CD14-positive monocyte (primary cell): Measurements from ENCODE around the gene NODAL. TPM values are rescaled to one million over a fixed set of nuclear protein-coding genes. Genes with fewer than 3 reads are reported as not detected.

ENCODE experiments used
- DNase-seq, 3 donors: peaks; one replicate each; pipeline ENCODE4 v3.0.0-alpha.2; 2011 to 2022
- H2AFZ ChIP-seq: 2 replicates; pipeline ENCODE4 v1.6.0; 2012; ENCODE audit warnings: mild to moderate bottlenecking, low read depth, low read length, inconsistent platforms; ENCODE audit not compliant: insufficient read depth, poor library complexity, severe bottlenecking
- H3K27ac ChIP-seq, 2 donors: 1 replicate in 1 of 2; 2 replicates in 1 of 2; pipeline ENCODE4 v1.5.1; 2012 to 2013; ENCODE audit warnings: low read length in 2 of 2, control low read depth in 1 of 2, inconsistent platforms in 1 of 2, low read depth in 1 of 2, mild to moderate bottlenecking in 1 of 2
- H3K27me3 ChIP-seq, 2 donors: one replicate each; pipeline versions ENCODE4 v1.6.0 to v1.6.1; 2011 to 2013; ENCODE audit warnings: low read length in 2 of 2; ENCODE audit not compliant: control insufficient read depth in 2 of 2, insufficient read depth in 2 of 2
- H3K36me3 ChIP-seq, 2 donors: replicated peaks in 1 of 2; 1 replicate in 1 of 2; 2 replicates in 1 of 2; pipeline versions ENCODE4 v1.5.1 to v1.6.1; 2012 to 2013; ENCODE audit warnings: low read length in 2 of 2, control low read depth in 1 of 2, inconsistent platforms in 1 of 2, mild to moderate bottlenecking in 1 of 2; ENCODE audit not compliant: insufficient read depth in 2 of 2, control insufficient read depth in 1 of 2
- H3K4me1 ChIP-seq, 2 donors: 1 replicate in 1 of 2; 2 replicates in 1 of 2; pipeline versions ENCODE4 v1.5.1 to v1.6.1; 2012 to 2013; ENCODE audit warnings: low read length in 2 of 2, control low read depth in 1 of 2, inconsistent platforms in 1 of 2, mild to moderate bottlenecking in 1 of 2, moderate library complexity in 1 of 2; ENCODE audit not compliant: insufficient read depth in 2 of 2, control insufficient read depth in 1 of 2
- H3K4me2 ChIP-seq: replicated peaks from 2 replicates; pipeline ENCODE3; 2012; ENCODE audit warnings: low read length, moderate library complexity, mild to moderate bottlenecking; ENCODE audit not compliant: poor library complexity, severe bottlenecking; ENCODE audit errors: extremely low read depth
- H3K4me3 ChIP-seq, 3 experiments: fragments of 200-600 bp in 1 of 3; sonication (generic) in 1 of 3; replicated peaks in 1 of 3; 1 replicate in 2 of 3; 2 replicates in 1 of 3; pipeline ENCODE4 v1.5.1; 2011 to 2013; ENCODE audit warnings: low read length in 3 of 3, mild to moderate bottlenecking in 3 of 3, control low read depth in 2 of 3, low read depth in 2 of 3, inconsistent platforms in 1 of 3, moderate library complexity in 1 of 3
- H3K79me2 ChIP-seq: 2 replicates; pipeline ENCODE4 v1.6.0; 2012; ENCODE audit warnings: mild to moderate bottlenecking, control low read depth, inconsistent platforms, low read length, moderate library complexity; ENCODE audit not compliant: insufficient read depth
- H3K9ac ChIP-seq: 2 replicates; pipeline ENCODE4 v1.6.0; 2017; ENCODE audit warnings: low read length, mild to moderate bottlenecking; ENCODE audit not compliant: insufficient read depth, poor library complexity, severe bottlenecking
- H3K9me3 ChIP-seq, 2 donors: replicated peaks in 1 of 2; 1 replicate in 1 of 2; 2 replicates in 1 of 2; pipeline versions ENCODE4 v1.5.1 to v1.6.1; 2012 to 2013; ENCODE audit warnings: low read length in 2 of 2, control low read depth in 1 of 2; ENCODE audit not compliant: control insufficient read depth in 1 of 2, insufficient read depth in 1 of 2
- H4K20me1 ChIP-seq: 2 replicates; pipeline ENCODE4 v1.6.0; 2012; ENCODE audit warnings: mild to moderate bottlenecking, low read length, control low read depth, moderate library complexity; ENCODE audit not compliant: insufficient read depth
- H3K27ac Mint-ChIP-seq, 7 donors: one replicate each; pipeline ENCODE4 v1.8.0; 2020; ENCODE audit warnings: mild to moderate bottlenecking in 7 of 7, mixed read lengths in 7 of 7, moderate library complexity in 6 of 7, inconsistent platforms in 2 of 7
- H3K27me3 Mint-ChIP-seq, 3 donors: one replicate each; pipeline ENCODE4 v1.8.0; 2021 to 2022; ENCODE audit warnings: low read depth in 3 of 3, mild to moderate bottlenecking in 3 of 3, mixed read lengths in 3 of 3, moderate library complexity in 3 of 3, inconsistent platforms in 1 of 3
- H3K36me3 Mint-ChIP-seq, 2 donors: one replicate each; pipeline ENCODE4 v1.8.0; 2020; ENCODE audit warnings: mixed read lengths in 2 of 2, inconsistent platforms in 1 of 2, mild to moderate bottlenecking in 1 of 2
- H3K4me1 Mint-ChIP-seq: one replicate; pipeline ENCODE4 v1.8.0; 2020; ENCODE audit warnings: mild to moderate bottlenecking, mixed read lengths
- H3K4me3 Mint-ChIP-seq, 2 donors: one replicate each; pipeline ENCODE4 v1.8.0; 2020; ENCODE audit warnings: mild to moderate bottlenecking in 2 of 2, mixed read lengths in 2 of 2, moderate library complexity in 1 of 2
- H3K9me3 Mint-ChIP-seq, 7 donors: one replicate each; pipeline ENCODE4 v1.8.0; 2020 to 2022; ENCODE audit warnings: mixed read lengths in 7 of 7, mild to moderate bottlenecking in 6 of 7, moderate library complexity in 6 of 7, inconsistent platforms in 2 of 7
- WGBS: methylation state at CpG from one replicate; pipeline ENCODE4 v1.1.5; 2013; ENCODE audit warnings: missing lambda C conversion rate; ENCODE audit not compliant: insufficient coverage; 5-methylcytosine and 5-hydroxymethylcytosine counted together
- intact Hi-C, 2 donors: fragments of 100-400 bp; cut with micrococcal nuclease; formaldehyde crosslinking; loops; one replicate each; pipeline versions ENCODE4 v1.15.0 to v1.15.1; 2023
- polyA plus RNA-seq, 3 donors: library from polyadenylated mRNA; depleted of rRNA in 1 of 3; unstranded in 2 of 3; stranded (reverse) in 1 of 3; fragments of 300-500 nt in 2 of 3; fragments of >200 nt in 1 of 3; fragmentation: Illumina TruSeq in 2 of 3; gene quantifications; 1 replicate in 2 of 3; 2 replicates in 1 of 3; pipeline ENCODE4 v1.2.3, GENCODE V29; 2012 to 2021
- TF ChIP-seq, protein P1 (sequence below): fragments of 200-600 bp; IDR thresholded peaks from one replicate; pipeline ENCODE4 v1.8.0; 2022; ENCODE audit warnings: antibody characterized with exemption, mild to moderate bottlenecking

Gene NODAL
- polyA plus RNA-seq, 3 donors, result not detected

GRCh38 chr10:70405037-70405824 lies 36.2 kb downstream of the NODAL start:
- Histone ChIP-seq H3K27me3 (no peaks in the 10 kb centered on the region), H3K4me2 (peak overlapping the region; percentile 84), H2AFZ (no peak overlapping the region), H3K4me1 (peaks cover 18 to 30% of the 10 kb centered on the region in 2 donors), H3K9me3 (no peaks in the 10 kb centered on the region), H3K9ac (peak overlapping the region; percentile 94), H3K79me2 (peaks cover 58% of the 10 kb centered on the region), H4K20me1 (peaks cover 50% of the 10 kb centered on the region), H3K27ac (peak overlapping the region; percentile 62 to 93), H3K36me3 (peaks cover 3 to 20% of the 10 kb centered on the region in 2 donors), H3K4me3 (peak overlapping the region; percentile 62 to 85 (median 85))
- H3K9me3 Mint-ChIP-seq, result no peaks in the 10 kb centered on the region
- peak; percentile 79 to 84 (median 80) for DNase-seq
- peaks cover 5 to 19% of the 10 kb centered on the region in 2 donors for H3K36me3 Mint-ChIP-seq
- no peaks in the 10 kb centered on the region for H3K27me3 Mint-ChIP-seq
- peak overlapping the region; percentile 95 to 99 for H3K4me3 Mint-ChIP-seq
- TF ChIP-seq, protein P1, sequence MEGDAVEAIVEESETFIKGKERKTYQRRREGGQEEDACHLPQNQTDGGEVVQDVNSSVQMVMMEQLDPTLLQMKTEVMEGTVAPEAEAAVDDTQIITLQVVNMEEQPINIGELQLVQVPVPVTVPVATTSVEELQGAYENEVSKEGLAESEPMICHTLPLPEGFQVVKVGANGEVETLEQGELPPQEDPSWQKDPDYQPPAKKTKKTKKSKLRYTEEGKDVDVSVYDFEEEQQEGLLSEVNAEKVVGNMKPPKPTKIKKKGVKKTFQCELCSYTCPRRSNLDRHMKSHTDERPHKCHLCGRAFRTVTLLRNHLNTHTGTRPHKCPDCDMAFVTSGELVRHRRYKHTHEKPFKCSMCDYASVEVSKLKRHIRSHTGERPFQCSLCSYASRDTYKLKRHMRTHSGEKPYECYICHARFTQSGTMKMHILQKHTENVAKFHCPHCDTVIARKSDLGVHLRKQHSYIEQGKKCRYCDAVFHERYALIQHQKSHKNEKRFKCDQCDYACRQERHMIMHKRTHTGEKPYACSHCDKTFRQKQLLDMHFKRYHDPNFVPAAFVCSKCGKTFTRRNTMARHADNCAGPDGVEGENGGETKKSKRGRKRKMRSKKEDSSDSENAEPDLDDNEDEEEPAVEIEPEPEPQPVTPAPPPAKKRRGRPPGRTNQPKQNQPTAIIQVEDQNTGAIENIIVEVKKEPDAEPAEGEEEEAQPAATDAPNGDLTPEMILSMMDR, result no peak
- H3K27ac Mint-ChIP-seq, result peak overlapping the region; percentile 95 to 99 (median 97)
- intact Hi-C loops, result loop anchor here in 1 of 2 donors (10.0 kb wide), 1 partner anchor 260 kb away; the partner anchor contains the start of gene TYSND1
- H3K4me1 Mint-ChIP-seq, result peaks cover 42% of the 10 kb centered on the region
- 2% methylated on average over 17 of the region's 18 CpGs for WGBS

DNA sequence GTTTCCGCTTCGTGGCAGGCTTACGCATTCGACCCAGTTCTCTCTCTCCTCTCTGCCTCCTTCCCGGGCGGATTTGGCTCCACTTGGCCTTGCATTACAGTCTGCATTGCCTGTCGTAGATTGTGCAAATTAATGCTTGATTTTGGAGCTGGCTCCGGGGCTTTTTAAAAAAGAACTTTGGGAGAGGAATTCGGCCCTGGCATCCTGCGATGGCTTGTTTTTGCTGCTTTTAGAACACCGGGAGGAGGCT lies 36.8 kb downstream of the NODAL start:
- H2AFZ ChIP-seq, result peak overlapping the region; percentile 66
- peak overlapping the region; percentile 95 to 99 for H3K4me3 Mint-ChIP-seq
- H3K4me1 Mint-ChIP-seq, result peaks cover 40% of the 10 kb centered on the region
- no peaks in the 10 kb centered on the region for H3K9me3 Mint-ChIP-seq
- H4K20me1 ChIP-seq, result peaks cover 45% of the 10 kb centered on the region
- peak overlapping the region; percentile 62 to 93 for H3K27ac ChIP-seq
- peak overlapping the region; percentile 84 for H3K4me2 ChIP-seq
- DNase-seq, result peak in 2 of 3 donors; percentile 24 to 31
- TF ChIP-seq, protein P1, result no peak
- peaks cover 53% of the 10 kb centered on the region for H3K79me2 ChIP-seq
- H3K4me1 ChIP-seq, result peaks cover 18 to 30% of the 10 kb centered on the region in 2 donors
- peak overlapping the region; percentile 95 to 99 (median 97) for H3K27ac Mint-ChIP-seq
- H3K36me3 Mint-ChIP-seq, result peaks cover 4 to 14% of the 10 kb centered on the region in 2 donors
- peak overlapping the region; percentile 94 for H3K9ac ChIP-seq
- 0% methylated on average over 8 of the region's 11 CpGs for WGBS
- no peaks in the 10 kb centered on the region for H3K9me3 ChIP-seq
- H3K27me3 ChIP-seq, result no peaks in the 10 kb centered on the region
- peaks cover 0 to 1% (median 0%) of the 10 kb centered on the region in 3 donors for H3K27me3 Mint-ChIP-seq
- intact Hi-C loops, result loop anchor here in 1 of 2 donors (10.0 kb wide), 1 partner anchor 260 kb away; the partner anchor contains the start of gene TYSND1
- H3K4me3 ChIP-seq, result peak overlapping the region; percentile 62 to 85 (median 85)
- H3K36me3 ChIP-seq, result peaks cover 3 to 15% of the 10 kb centered on the region in 2 donors
